Testis (tissue), 2 donors: ENCODE results near the gene TBATA.
"Not testable (repeated sequence)": the region's sequence is repeated elsewhere in the genome, so short reads cannot be mapped to it uniquely, and the experiment has no call there.

Source experiments
- POLR2A ChIP-seq: fragments of 450-650 bp; IDR thresholded peaks from one replicate; pipeline ENCODE4 v1.6.1; 2017; ENCODE audit warnings: antibody characterized with exemption, mild to moderate bottlenecking, moderate library complexity
- TF ChIP-seq, protein P1 (sequence below), 3 experiments: fragments of 450-650 bp in 2 of 3; fragments of 200-600 bp in 1 of 3; sonication (generic) in 1 of 3; IDR thresholded peaks; one replicate each; pipeline ENCODE4 v1.5.1; 2016 to 2019; ENCODE audit warnings: antibody characterized with exemption in 3 of 3, mild to moderate bottlenecking in 2 of 3, moderate library complexity in 1 of 3

DNA sequence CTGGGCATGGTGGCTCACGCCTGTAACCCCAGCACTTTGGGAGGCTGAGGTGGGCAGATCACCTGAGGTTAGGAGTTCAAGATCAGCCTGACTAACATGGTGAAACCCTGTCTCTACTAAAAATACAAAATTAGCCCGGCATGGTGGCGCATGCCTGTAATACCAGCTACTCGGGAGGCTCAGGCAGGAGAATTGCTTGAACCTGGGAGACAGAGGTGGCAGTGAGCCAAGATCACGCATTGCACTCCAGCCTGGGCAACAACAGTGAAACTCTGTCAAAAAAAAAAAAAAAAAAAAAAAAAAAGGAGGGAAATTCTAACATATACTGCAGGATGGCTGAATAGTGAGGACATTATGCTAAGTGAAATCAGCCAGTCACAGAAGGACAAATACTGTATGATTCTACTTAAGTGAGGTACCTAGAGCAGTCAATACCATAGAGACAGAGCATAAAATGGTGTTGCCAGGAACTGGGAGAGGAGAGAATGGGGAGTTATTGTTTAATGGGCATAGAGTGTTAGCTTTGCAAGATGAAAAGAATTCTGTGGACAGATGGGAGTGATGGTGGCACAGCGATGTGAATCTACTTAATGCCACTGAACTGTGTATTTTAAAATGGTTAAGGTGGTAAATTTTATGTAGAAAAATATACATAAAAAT, 17.0 kb downstream of the TBATA start:
- TF ChIP-seq, protein P1, sequence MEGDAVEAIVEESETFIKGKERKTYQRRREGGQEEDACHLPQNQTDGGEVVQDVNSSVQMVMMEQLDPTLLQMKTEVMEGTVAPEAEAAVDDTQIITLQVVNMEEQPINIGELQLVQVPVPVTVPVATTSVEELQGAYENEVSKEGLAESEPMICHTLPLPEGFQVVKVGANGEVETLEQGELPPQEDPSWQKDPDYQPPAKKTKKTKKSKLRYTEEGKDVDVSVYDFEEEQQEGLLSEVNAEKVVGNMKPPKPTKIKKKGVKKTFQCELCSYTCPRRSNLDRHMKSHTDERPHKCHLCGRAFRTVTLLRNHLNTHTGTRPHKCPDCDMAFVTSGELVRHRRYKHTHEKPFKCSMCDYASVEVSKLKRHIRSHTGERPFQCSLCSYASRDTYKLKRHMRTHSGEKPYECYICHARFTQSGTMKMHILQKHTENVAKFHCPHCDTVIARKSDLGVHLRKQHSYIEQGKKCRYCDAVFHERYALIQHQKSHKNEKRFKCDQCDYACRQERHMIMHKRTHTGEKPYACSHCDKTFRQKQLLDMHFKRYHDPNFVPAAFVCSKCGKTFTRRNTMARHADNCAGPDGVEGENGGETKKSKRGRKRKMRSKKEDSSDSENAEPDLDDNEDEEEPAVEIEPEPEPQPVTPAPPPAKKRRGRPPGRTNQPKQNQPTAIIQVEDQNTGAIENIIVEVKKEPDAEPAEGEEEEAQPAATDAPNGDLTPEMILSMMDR (IDR thresholded peaks at IDR 0.05): not testable (repeated sequence)
- not testable (repeated sequence) for TF ChIP-seq POLR2A
